IMR-90 (cell line): ENCODE results near the gene ZNF512B. TPM values are rescaled to one million over a fixed set of nuclear protein-coding genes. Genes with fewer than 3 reads are reported as not detected.

Experiments
- ATAC-seq: fragments of 200-7000 bp; cut with Tn5 transposase; 2 replicates; pipeline ENCODE4 v1.9.1; 2020; ENCODE audit warnings: low read depth, mild to moderate bottlenecking, moderate library complexity
- BruUV-seq: library from RNA; stranded (reverse); fragments of 400-500 nt; replicated peaks from 2 replicates; lab custom pipeline; 2021; lab: Mats Ljungman, UMichigan
- CTCF ChIA-PET: fragments of 300-600 bp; formaldehyde crosslinking; extraction: SDS; loops from one replicate; lab custom pipeline; 2021; ENCODE audit warnings: antibody characterized with exemption; lab: Yijun Ruan, JAX
- POLR2A ChIA-PET: fragments of 300-600 bp; sonication (Branson Sonifier 250); formaldehyde crosslinking; loops from one replicate; lab custom pipeline; 2022; ENCODE audit warnings: antibody characterized with exemption; ENCODE audit not compliant: unreplicated experiment; lab: Charles Lee
- DNase-seq: peaks from one replicate; pipeline ENCODE4 v3.0.0; 2013
- H2AFZ ChIP-seq: replicated peaks from 2 replicates; pipeline ENCODE3; 2013; ENCODE audit warnings: low read length, mild to moderate bottlenecking; ENCODE audit not compliant: poor library complexity
- H2AK5ac ChIP-seq: 2 replicates; pipeline ENCODE4 v1.6.1; 2013; ENCODE audit warnings: low read depth, low read length, inconsistent platforms
- H2AK9ac ChIP-seq: replicated peaks from 2 replicates; pipeline ENCODE3; 2013; ENCODE audit warnings: mild to moderate bottlenecking, low read depth, low read length, moderate library complexity; ENCODE audit not compliant: poor library complexity
- H2BK120ac ChIP-seq: 2 replicates; pipeline ENCODE4 v1.6.1; 2013; ENCODE audit warnings: low read depth, low read length, inconsistent platforms
- H2BK15ac ChIP-seq: 3 replicates; pipeline ENCODE4 v1.6.1; 2013; ENCODE audit warnings: low read depth, low read length, inconsistent platforms
- H2BK20ac ChIP-seq: 2 replicates; pipeline ENCODE4 v1.6.1; 2013; ENCODE audit warnings: low read depth, mild to moderate bottlenecking, inconsistent platforms, low read length, moderate library complexity
- H2BK5ac ChIP-seq: 2 replicates; pipeline ENCODE4 v1.6.1; 2013; ENCODE audit warnings: mild to moderate bottlenecking, low read depth, low read length, inconsistent platforms; ENCODE audit not compliant: poor library complexity, severe bottlenecking
- H3K14ac ChIP-seq: replicated peaks from 2 replicates; pipeline ENCODE4 v1.6.1; 2013; ENCODE audit warnings: low read depth, low read length, inconsistent platforms
- H3K18ac ChIP-seq: 2 replicates; pipeline ENCODE4 v1.6.1; 2013; ENCODE audit warnings: low read depth, low read length, control low read depth
- H3K23ac ChIP-seq: 2 replicates; pipeline ENCODE4 v1.6.1; 2013; ENCODE audit warnings: low read depth, low read length, inconsistent platforms
- H3K27ac ChIP-seq: 2 replicates; pipeline ENCODE4 v1.5.1; 2013; ENCODE audit warnings: mild to moderate bottlenecking, control low read depth, low read length; ENCODE audit not compliant: insufficient read depth
- H3K27me3 ChIP-seq: 2 replicates; pipeline ENCODE4 v1.6.1; 2013; ENCODE audit warnings: low read length; ENCODE audit not compliant: control insufficient read depth, insufficient read depth
- H3K36me3 ChIP-seq: 2 replicates; pipeline ENCODE4 v1.6.1; 2013; ENCODE audit warnings: low read length, mixed read lengths; ENCODE audit not compliant: control insufficient read depth, insufficient read depth
- H3K4ac ChIP-seq: 2 replicates; pipeline ENCODE4 v1.6.1; 2013; ENCODE audit warnings: low read depth, low read length, inconsistent platforms
- H3K4me1 ChIP-seq: 2 replicates; pipeline ENCODE4 v1.6.1; 2013; ENCODE audit warnings: low read length, mixed read lengths; ENCODE audit not compliant: control insufficient read depth, insufficient read depth
- H3K4me2 ChIP-seq: 2 replicates; pipeline ENCODE4 v1.6.1; 2013; ENCODE audit warnings: low read depth, mild to moderate bottlenecking, control low read depth, low read length, moderate library complexity
- H3K4me3 ChIP-seq: 2 replicates; pipeline ENCODE4 v1.5.1; 2013; ENCODE audit warnings: low read depth, mild to moderate bottlenecking, control low read depth, low read length, moderate library complexity; ENCODE audit not compliant: insufficient read depth
- H3K56ac ChIP-seq: 2 replicates; pipeline ENCODE4 v1.6.1; 2013; ENCODE audit warnings: low read length, inconsistent platforms; ENCODE audit not compliant: insufficient read depth; ENCODE audit errors: extremely low read depth
- H3K79me1 ChIP-seq, 2 experiments: 2 replicates each; pipeline ENCODE4 v1.6.1; 2013; ENCODE audit warnings: low read length in 2 of 2, inconsistent platforms in 1 of 2, low read depth in 1 of 2
- H3K9ac ChIP-seq: 2 replicates; pipeline ENCODE4 v1.6.1; 2013; ENCODE audit warnings: low read depth, low read length, control low read depth
- H3K9me1 ChIP-seq: 2 replicates; pipeline ENCODE4 v1.6.1; 2013; ENCODE audit warnings: low read length, inconsistent platforms; ENCODE audit not compliant: insufficient read depth
- H3K9me3 ChIP-seq: 2 replicates; pipeline ENCODE4 v1.6.1; 2013; ENCODE audit warnings: low read length; ENCODE audit not compliant: control insufficient read depth, insufficient read depth
- H4K20me1 ChIP-seq: 2 replicates; pipeline ENCODE4 v1.6.1; 2013; ENCODE audit warnings: low read length, inconsistent platforms; ENCODE audit not compliant: insufficient read depth
- H4K5ac ChIP-seq: 2 replicates; pipeline ENCODE4 v1.6.1; 2013; ENCODE audit warnings: mild to moderate bottlenecking, low read depth, low read length, control low read depth
- H4K8ac ChIP-seq, 2 experiments: 2 replicates each; pipeline ENCODE4 v1.6.1; 2013; ENCODE audit warnings: low read depth in 2 of 2, low read length in 2 of 2, control low read depth in 1 of 2, inconsistent platforms in 1 of 2
- H4K91ac ChIP-seq: 2 replicates; pipeline ENCODE4 v1.6.1; 2013; ENCODE audit warnings: low read depth, low read length, inconsistent platforms; ENCODE audit not compliant: insufficient read depth
- CHD1 ChIP-seq: IDR thresholded peaks from 2 replicates; pipeline ENCODE4 v1.6.1; 2012; ENCODE audit warnings: low read depth, low read length, improper control_type of control experiment
- CTCF ChIP-seq: conservative IDR thresholded peaks from 2 replicates; pipeline ENCODE4 v1.5.1; 2012; ENCODE audit warnings: mild to moderate bottlenecking, low read depth, low read length, improper control_type of control experiment
- ELK1 ChIP-seq: fragments of 150-350 bp; IDR thresholded peaks from 2 replicates; pipeline ENCODE4 v1.6.1; 2016; ENCODE audit warnings: low read depth, mild to moderate bottlenecking, low read length, moderate library complexity, borderline replicate concordance
- FOS ChIP-seq: fragments of 150-350 bp; IDR thresholded peaks from 2 replicates; pipeline ENCODE4 v1.6.1; 2016; ENCODE audit warnings: low read depth, low read length
- MXI1 ChIP-seq: IDR thresholded peaks from 2 replicates; pipeline ENCODE4 v1.6.1; 2012; ENCODE audit warnings: low read depth, mild to moderate bottlenecking, low read length, moderate library complexity, borderline replicate concordance
- NFE2L2 ChIP-seq: fragments of 150-350 bp; IDR thresholded peaks from 2 replicates; pipeline ENCODE4 v1.6.1; 2016; ENCODE audit warnings: low read depth, mild to moderate bottlenecking, low read length
- POLR2A ChIP-seq: IDR thresholded peaks from 2 replicates; pipeline ENCODE4 v1.6.1; 2012; ENCODE audit warnings: mild to moderate bottlenecking, low read depth, low read length
- RCOR1 ChIP-seq: IDR thresholded peaks from 2 replicates; pipeline ENCODE4 v1.6.1; 2012; ENCODE audit warnings: mild to moderate bottlenecking, low read length, improper control_type of control experiment; ENCODE audit not compliant: insufficient replicate concordance
- WGBS, 2 experiments: methylation state at CpG; one replicate each; pipeline versions ENCODE4 v1.1.5 to v1.1.7; 2013; ENCODE audit warnings: missing lambda C conversion rate in 2 of 2; ENCODE audit not compliant: insufficient read length in 1 of 2; ENCODE audit errors: extremely low coverage in 2 of 2; 5-methylcytosine and 5-hydroxymethylcytosine counted together
- dilution Hi-C: fragments of 300-500 bp; cut with HindIII; formaldehyde crosslinking; loops from one replicate; pipeline ENCODE4 v1.14.3; 2018; ENCODE audit warnings: low sequenced_read_pairs; ENCODE audit not compliant: unreplicated experiment
- in situ Hi-C: fragments of 300-500 bp; cut with MboI; formaldehyde crosslinking; loops from 3 replicates; pipeline ENCODE4 v1.14.3; 2019; ENCODE audit warnings: low sequenced_read_pairs, inconsistent platforms, mixed read lengths
- intact Hi-C: fragments of 100-400 bp; cut with micrococcal nuclease; formaldehyde crosslinking; loops from 2 replicates; pipeline ENCODE4 v1.10.0; 2022
- polyA plus RNA-seq, 3 experiments: library from polyadenylated mRNA; depleted of rRNA; stranded (reverse); fragments of >200 nt; gene quantifications; 2 replicates each; pipeline ENCODE4 v1.2.3, GENCODE V29; 2012; ENCODE audit warnings: low replicate concordance in 1 of 3
- total RNA-seq: library from RNA; depleted of rRNA; stranded (reverse); fragments of >200 nt; gene quantifications from 2 replicates; pipeline ENCODE4 v1.2.3, GENCODE V29; 2012
- TF ChIP-seq, protein P1 (sequence below): fragments of 150-350 bp; IDR thresholded peaks from 2 replicates; pipeline ENCODE4 v1.6.1; 2017; ENCODE audit warnings: mild to moderate bottlenecking, antibody characterized with exemption, low read length, low read depth

ZNF512B gene
- total and polyA plus RNA-seq, 2 of the 4 experiments (the other 2 are of a cell fraction), result 6.5 to 15.6 TPM

GRCh38 chr20:63911176-63911575, 58.6 kb downstream of the ZNF512B start:
- no peak overlapping the region for H2BK15ac ChIP-seq
- no peak overlapping the region for H3K4me3 ChIP-seq
- peak overlapping the region; percentile 9 for H3K4me2 ChIP-seq
- H3K9me1 ChIP-seq, result peaks cover 5% of the 10 kb centered on the region; the same call in 1 of the 2 replicates
- peaks cover 10 to 79% of the 10 kb centered on the region in 2 experiments for H3K79me1 ChIP-seq
- no peak overlapping the region for H2BK5ac ChIP-seq
- no peak overlapping the region for H3K23ac ChIP-seq
- in situ Hi-C loops, result no loop called here
- H3K14ac ChIP-seq, result no peak overlapping the region
- intact Hi-C loops, result no loop called here
- H2BK120ac ChIP-seq, result no peak overlapping the region
- peaks cover 93% of the 10 kb centered on the region for H4K20me1 ChIP-seq
- H3K9ac ChIP-seq, result peak overlapping the region; percentile 49
- H3K36me3 ChIP-seq, result peaks cover 4% of the 10 kb centered on the region
- WGBS, 2 experiments, result 29% methylated on average over 3 of the region's 12 CpGs; no CpG with 5 or more reads in 1 of the 2 experiments
- DNase-seq, result peak; percentile 50
- POLR2A ChIA-PET, result interaction anchor here (1.1 kb wide), 1 partner anchor 16 kb away, joined by 3 read pairs; no protein-coding TSS in a partner anchor
- ATAC-seq, result peak; percentile 80
- no peak overlapping the region for H3K56ac ChIP-seq
- no peak overlapping the region for H4K5ac ChIP-seq
- no peak overlapping the region for H2AFZ ChIP-seq
- CTCF ChIA-PET, result no interaction called here
- no peak overlapping the region for H4K91ac ChIP-seq
- H3K4ac ChIP-seq, result no peak overlapping the region
- BruUV-seq, result no TSS peak
- dilution Hi-C loops, result no loop called here
- H3K4me1 ChIP-seq, result peaks cover 4% of the 10 kb centered on the region; the same call in 1 of the 2 replicates
- no peak overlapping the region for H3K18ac ChIP-seq
- TF ChIP-seq, protein P1, sequence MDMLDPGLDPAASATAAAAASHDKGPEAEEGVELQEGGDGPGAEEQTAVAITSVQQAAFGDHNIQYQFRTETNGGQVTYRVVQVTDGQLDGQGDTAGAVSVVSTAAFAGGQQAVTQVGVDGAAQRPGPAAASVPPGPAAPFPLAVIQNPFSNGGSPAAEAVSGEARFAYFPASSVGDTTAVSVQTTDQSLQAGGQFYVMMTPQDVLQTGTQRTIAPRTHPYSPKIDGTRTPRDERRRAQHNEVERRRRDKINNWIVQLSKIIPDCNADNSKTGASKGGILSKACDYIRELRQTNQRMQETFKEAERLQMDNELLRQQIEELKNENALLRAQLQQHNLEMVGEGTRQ, result no peak
- no peak for TF ChIP-seq CHD1
- no peak for TF ChIP-seq ELK1
- TF ChIP-seq FOS, result no peak
- no peak for TF ChIP-seq POLR2A
- TF ChIP-seq NFE2L2, result no peak
- TF ChIP-seq MXI1, result 0 out of 2 replicates have a peak, but pooled peaks have one; percentile 27
- no peak for TF ChIP-seq RCOR1
- no peak for TF ChIP-seq CTCF
- no peak overlapping the region for H4K8ac ChIP-seq
- H3K27me3 ChIP-seq, result no peaks in the 10 kb centered on the region
- H2AK9ac ChIP-seq, result no peak overlapping the region
- H3K27ac ChIP-seq, result peak overlapping the region; percentile 15; the same call in 1 of the 2 replicates
- no peak overlapping the region for H2BK20ac ChIP-seq
- no peak overlapping the region for H2AK5ac ChIP-seq
- 0 out of 2 replicates have a peak, but pooled peaks cover 2% of the 10 kb centered on the region for H3K9me3 ChIP-seq
